Mesenchymal stem cell (in vitro differentiated cells and primary cell): ENCODE data around the gene ANXA3.

Experiments used
- DNase-seq: peaks from one replicate; pipeline ENCODE4 v3.0.0-alpha.2; 2013
- H2AFZ ChIP-seq: one replicate; pipeline ENCODE4 v1.6.1; 2013; ENCODE audit warnings: low read depth, mild to moderate bottlenecking, control low read depth, inconsistent platforms, low read length, moderate library complexity
- H2AK5ac ChIP-seq: 2 replicates; pipeline ENCODE4 v1.6.1; 2013; ENCODE audit warnings: low read length, moderate library complexity, mild to moderate bottlenecking, inconsistent platforms; ENCODE audit not compliant: severe bottlenecking
- H2BK120ac ChIP-seq: one replicate; pipeline ENCODE4 v1.6.1; 2013; ENCODE audit warnings: low read depth, mild to moderate bottlenecking, inconsistent platforms, low read length, moderate library complexity
- H2BK12ac ChIP-seq, 2 experiments: one replicate each; pipeline ENCODE4 v1.6.1; 2013; ENCODE audit warnings: inconsistent platforms in 2 of 2, low read length in 2 of 2, mild to moderate bottlenecking in 2 of 2, moderate library complexity in 2 of 2, control low read depth in 1 of 2
- H2BK15ac ChIP-seq: one replicate; pipeline ENCODE4 v1.6.1; 2013; ENCODE audit warnings: mild to moderate bottlenecking, low read depth, inconsistent platforms; ENCODE audit not compliant: poor library complexity, severe bottlenecking
- H2BK5ac ChIP-seq: 2 replicates; pipeline ENCODE4 v1.6.1; 2013; ENCODE audit warnings: low read depth, mild to moderate bottlenecking, low read length, control low read depth, inconsistent platforms; ENCODE audit not compliant: poor library complexity, severe bottlenecking
- H3K14ac ChIP-seq, 2 experiments: one replicate each; pipeline ENCODE4 v1.6.1; 2013; ENCODE audit warnings: inconsistent platforms in 2 of 2, low read length in 2 of 2, control low read depth in 1 of 2, mild to moderate bottlenecking in 1 of 2, moderate library complexity in 1 of 2
- H3K18ac ChIP-seq, 2 experiments: one replicate each; pipeline ENCODE4 v1.6.1; 2013; ENCODE audit warnings: inconsistent platforms in 2 of 2, low read length in 2 of 2, control low read depth in 1 of 2, low read depth in 1 of 2, mild to moderate bottlenecking in 1 of 2
- H3K23ac ChIP-seq, 2 experiments: one replicate each; pipeline ENCODE4 v1.6.1; 2013; ENCODE audit warnings: inconsistent platforms in 2 of 2, low read length in 2 of 2, mild to moderate bottlenecking in 2 of 2, moderate library complexity in 2 of 2, control low read depth in 1 of 2
- H3K27ac ChIP-seq: 2 replicates; pipeline ENCODE4 v1.5.1; 2013; ENCODE audit warnings: mild to moderate bottlenecking, moderate library complexity, low read length, control low read depth, inconsistent platforms; ENCODE audit not compliant: poor library complexity, severe bottlenecking
- H3K27me3 ChIP-seq, 2 experiments: 2 replicates each; pipeline versions ENCODE4 v1.6.1 to v1.7.0; 2013; ENCODE audit warnings: low read length in 2 of 2, mild to moderate bottlenecking in 2 of 2, moderate library complexity in 2 of 2, control low read depth in 1 of 2, inconsistent platforms in 1 of 2; ENCODE audit not compliant: control insufficient read depth in 1 of 2, insufficient read depth in 1 of 2
- H3K36me3 ChIP-seq, 2 experiments: 2 replicates each; pipeline versions ENCODE4 v1.6.1 to v1.7.0; 2013; ENCODE audit warnings: low read length in 2 of 2, control low read depth in 1 of 2, inconsistent platforms in 1 of 2, low read depth in 1 of 2, mild to moderate bottlenecking in 1 of 2; ENCODE audit not compliant: insufficient read depth in 2 of 2, control insufficient read depth in 1 of 2
- H3K4ac ChIP-seq, 2 experiments: one replicate each; pipeline ENCODE4 v1.6.1; 2013; ENCODE audit warnings: inconsistent platforms in 2 of 2, low read length in 2 of 2, mild to moderate bottlenecking in 2 of 2, moderate library complexity in 2 of 2, control low read depth in 1 of 2, low read depth in 1 of 2
- H3K4me1 ChIP-seq: 2 replicates; pipeline ENCODE4 v1.6.1; 2013; ENCODE audit warnings: low read depth, low read length, control low read depth; ENCODE audit not compliant: control insufficient read depth, insufficient read depth
- H3K4me2 ChIP-seq: 2 replicates; pipeline ENCODE4 v1.6.1; 2013; ENCODE audit warnings: low read length, mild to moderate bottlenecking, inconsistent platforms; ENCODE audit not compliant: poor library complexity, severe bottlenecking
- H3K4me3 ChIP-seq, 2 experiments: 2 replicates each; pipeline versions ENCODE4 v1.5.1 to v1.7.0; 2013; ENCODE audit warnings: low read length in 2 of 2, mild to moderate bottlenecking in 2 of 2, control low read depth in 1 of 2, low read depth in 1 of 2; ENCODE audit not compliant: insufficient read depth in 1 of 2
- H3K79me1 ChIP-seq: replicated peaks from 2 replicates; pipeline ENCODE4 v1.6.1; 2013; ENCODE audit warnings: mild to moderate bottlenecking, control low read depth, low read length, inconsistent platforms; ENCODE audit not compliant: poor library complexity, severe bottlenecking
- H3K9ac ChIP-seq: 2 replicates; pipeline ENCODE4 v1.7.0; 2013; ENCODE audit warnings: mild to moderate bottlenecking, low read length, moderate library complexity
- H3K9me3 ChIP-seq: 2 replicates; pipeline ENCODE4 v1.7.0; 2013; ENCODE audit warnings: mild to moderate bottlenecking, low read length; ENCODE audit not compliant: control insufficient read depth
- H4K8ac ChIP-seq: one replicate; pipeline ENCODE4 v1.6.1; 2013; ENCODE audit warnings: inconsistent platforms, mild to moderate bottlenecking, low read length, moderate library complexity
- H4K91ac ChIP-seq: one replicate; pipeline ENCODE4 v1.6.1; 2013; ENCODE audit warnings: mild to moderate bottlenecking, low read length, inconsistent platforms
- WGBS: methylation state at CpG from one replicate; pipeline ENCODE4 v1.1.7; 2013; ENCODE audit warnings: mixed read lengths; 5-methylcytosine and 5-hydroxymethylcytosine counted together

The ANXA3 gene

DNA sequence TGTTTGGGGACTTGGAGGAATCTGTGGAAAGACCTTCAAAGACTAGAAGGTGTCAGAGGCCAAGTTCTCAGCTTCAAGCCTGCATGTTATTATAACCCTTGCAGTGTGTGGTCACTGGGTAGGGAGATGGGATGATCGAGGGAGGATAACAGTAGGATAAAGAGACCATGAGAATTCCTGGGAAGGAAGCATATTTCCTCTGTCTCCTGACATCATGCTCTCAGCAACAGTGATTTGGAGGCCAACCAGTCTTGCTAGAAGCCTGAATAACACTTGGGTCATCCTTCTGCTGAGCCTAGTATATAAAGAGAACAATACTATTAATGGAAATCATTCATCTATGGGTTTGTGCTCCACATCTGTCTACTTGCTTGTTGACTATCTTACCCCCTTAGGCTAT lies 40.9 kb upstream of the ANXA3 start:
- Histone ChIP-seq H3K4me1 (no peaks in the 10 kb centered on the region), H3K9ac (no peak overlapping the region), H3K14ac (no peak overlapping the region), H3K9me3 (no peaks in the 10 kb centered on the region), H3K4me3 (no peak overlapping the region), H3K27ac (no peak overlapping the region), H3K27me3 (no peaks in the 10 kb centered on the region), H3K4me2 (no peak overlapping the region), H2BK15ac (no peak overlapping the region), H2BK120ac (no peak overlapping the region), H2AFZ (no peak overlapping the region), H2BK12ac (no peak overlapping the region), H3K18ac (no peak overlapping the region), H2AK5ac (no peak overlapping the region), H3K79me1 (no peaks in the 10 kb centered on the region), H3K4ac (no peak overlapping the region), H4K8ac (no peak overlapping the region), H4K91ac (no peak overlapping the region), H3K36me3 (peaks cover 3 to 27% of the 10 kb centered on the region in 2 experiments), H2BK5ac (no peak overlapping the region), H3K23ac (no peak overlapping the region)
- DNase-seq, result no peak
- WGBS, result 89% methylated on average over 1 of the region's 1 CpG

- Histone ChIP-seq H3K4me3 (no peak overlapping the region), H4K91ac (no peak overlapping the region), H3K18ac (no peak overlapping the region), H3K27me3 (no peaks in the 10 kb centered on the region), H3K79me1 (no peaks in the 10 kb centered on the region), H3K4ac (no peak overlapping the region), H2BK15ac (no peak overlapping the region), H3K27ac (no peak overlapping the region), H2BK5ac (no peak overlapping the region), H3K23ac (no peak overlapping the region), H4K8ac (no peak overlapping the region), H3K4me2 (no peak overlapping the region), H2BK12ac (no peak overlapping the region), H2BK120ac (no peak overlapping the region), H3K4me1 (no peaks in the 10 kb centered on the region), H3K14ac (no peak overlapping the region), H3K9ac (no peak overlapping the region), H3K9me3 (no peaks in the 10 kb centered on the region), H2AK5ac (no peak overlapping the region), H3K36me3 (peaks cover 3 to 21% of the 10 kb centered on the region in 2 experiments), H2AFZ (no peak overlapping the region)
- no peak for DNase-seq
- 86% methylated on average over 2 of the region's 3 CpGs for WGBS
Measured at GRCh38 chr4:78512357-78512920, 39.1 kb upstream of the ANXA3 start.

DNA sequence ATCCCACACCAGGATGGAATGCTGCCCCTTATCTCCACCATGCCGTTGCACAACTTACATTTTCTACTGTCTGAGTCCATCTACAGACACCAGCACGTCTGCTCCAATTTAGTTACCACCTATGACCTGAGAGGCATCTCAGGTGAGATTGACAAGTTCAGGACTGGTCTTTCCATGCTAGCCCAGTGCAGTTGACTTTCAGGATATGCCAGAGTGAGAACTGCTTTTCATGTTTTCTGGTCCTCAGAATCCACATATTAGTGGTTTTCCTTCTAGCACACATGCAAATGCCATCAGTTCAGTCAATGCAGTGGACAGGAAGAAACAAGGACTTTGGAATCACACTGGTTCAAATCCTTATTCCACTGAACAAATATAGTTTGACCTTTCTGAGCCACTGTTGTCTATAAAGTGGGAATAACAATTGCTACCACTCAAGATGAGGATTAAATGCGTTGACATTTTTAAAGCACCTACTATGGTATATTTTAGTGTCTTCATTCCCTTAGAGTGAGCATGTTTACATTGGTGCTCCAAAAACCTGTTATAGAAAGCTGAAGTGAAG lies 38.1 kb upstream of the ANXA3 start:
- no peaks in the 10 kb centered on the region for H3K79me1 ChIP-seq
- H4K8ac ChIP-seq, result no peak overlapping the region
- no peaks in the 10 kb centered on the region for H3K27me3 ChIP-seq
- H2BK15ac ChIP-seq, result no peak overlapping the region
- H3K27ac ChIP-seq, result no peak overlapping the region
- no peak overlapping the region for H3K14ac ChIP-seq
- H4K91ac ChIP-seq, result no peak overlapping the region
- no peak overlapping the region for H3K23ac ChIP-seq
- H2BK5ac ChIP-seq, result no peak overlapping the region
- H3K18ac ChIP-seq, result no peak overlapping the region
- no peak overlapping the region for H2BK12ac ChIP-seq
- no peaks in the 10 kb centered on the region for H3K4me1 ChIP-seq
- H3K9ac ChIP-seq, result no peak overlapping the region
- DNase-seq, result no peak
- no peak overlapping the region for H3K4ac ChIP-seq
- H2AFZ ChIP-seq, result no peak overlapping the region
- no peak overlapping the region for H3K4me3 ChIP-seq
- no peak overlapping the region for H2BK120ac ChIP-seq
- peaks cover 3 to 15% of the 10 kb centered on the region in 2 experiments for H3K36me3 ChIP-seq
- no peak overlapping the region for H2AK5ac ChIP-seq
- WGBS, result 89% methylated on average over 3 of the region's 3 CpGs
- no peak overlapping the region for H3K4me2 ChIP-seq
- H3K9me3 ChIP-seq, result no peaks in the 10 kb centered on the region

- H3K9ac ChIP-seq, result no peak overlapping the region
- no peak overlapping the region for H2AK5ac ChIP-seq
- H3K79me1 ChIP-seq, result no peaks in the 10 kb centered on the region
- no peak overlapping the region for H3K18ac ChIP-seq
- H2BK5ac ChIP-seq, result no peak overlapping the region
- WGBS, result no CpG with 5 or more reads among the region's 3 CpGs
- no peak overlapping the region for H2BK12ac ChIP-seq
- no peak overlapping the region for H4K91ac ChIP-seq
- no peak overlapping the region for H3K23ac ChIP-seq
- no peak overlapping the region for H3K14ac ChIP-seq
- no peak overlapping the region for H2AFZ ChIP-seq
- H3K4me3 ChIP-seq, result no peak overlapping the region
- H3K9me3 ChIP-seq, result no peaks in the 10 kb centered on the region
- no peak overlapping the region for H4K8ac ChIP-seq
- H3K4me2 ChIP-seq, result no peak overlapping the region
- H3K27ac ChIP-seq, result no peak overlapping the region
- no peaks in the 10 kb centered on the region for H3K4me1 ChIP-seq
- peaks cover 0 to 9% of the 10 kb centered on the region in 2 experiments for H3K36me3 ChIP-seq
- H2BK120ac ChIP-seq, result no peak overlapping the region
- no peak overlapping the region for H2BK15ac ChIP-seq
- peak; percentile 49 for DNase-seq
- no peaks in the 10 kb centered on the region for H3K27me3 ChIP-seq
- no peak overlapping the region for H3K4ac ChIP-seq
Measured at GRCh38 chr4:78517050-78517652, 34.4 kb upstream of the ANXA3 start.
